IPS-18a (cell line): ENCODE data around the gene MYBPC3.
"Not testable (repeated sequence)": the region's sequence is repeated elsewhere in the genome, so short reads cannot be mapped to it uniquely, and the experiment has no call there.

Experiments
- H3K27ac ChIP-seq: one replicate; pipeline ENCODE4 v1.5.1; 2013; ENCODE audit warnings: low read length
- H3K27me3 ChIP-seq: one replicate; pipeline ENCODE4 v1.6.1; 2013; ENCODE audit warnings: mild to moderate bottlenecking, low read length; ENCODE audit not compliant: control insufficient read depth, insufficient read depth
- H3K36me3 ChIP-seq: one replicate; pipeline ENCODE4 v1.6.1; 2013; ENCODE audit warnings: low read depth, low read length; ENCODE audit not compliant: control insufficient read depth
- H3K4me1 ChIP-seq: one replicate; pipeline ENCODE4 v1.6.1; 2013; ENCODE audit warnings: low read depth, low read length; ENCODE audit not compliant: control insufficient read depth
- H3K4me3 ChIP-seq: one replicate; pipeline ENCODE4 v1.5.1; 2013; ENCODE audit warnings: low read length
- H3K9ac ChIP-seq: one replicate; pipeline ENCODE4 v1.6.1; 2013; ENCODE audit warnings: mild to moderate bottlenecking, low read length, moderate library complexity
- H3K9me3 ChIP-seq: one replicate; pipeline ENCODE4 v1.6.1; 2013; ENCODE audit warnings: low read depth, low read length; ENCODE audit not compliant: control insufficient read depth

The MYBPC3 gene

GRCh38 chr11:47324520-47324919 is 28.0 kb downstream of the MYBPC3 start:
- peaks cover 24% of the 10 kb centered on the region for H3K36me3 ChIP-seq

DNA sequence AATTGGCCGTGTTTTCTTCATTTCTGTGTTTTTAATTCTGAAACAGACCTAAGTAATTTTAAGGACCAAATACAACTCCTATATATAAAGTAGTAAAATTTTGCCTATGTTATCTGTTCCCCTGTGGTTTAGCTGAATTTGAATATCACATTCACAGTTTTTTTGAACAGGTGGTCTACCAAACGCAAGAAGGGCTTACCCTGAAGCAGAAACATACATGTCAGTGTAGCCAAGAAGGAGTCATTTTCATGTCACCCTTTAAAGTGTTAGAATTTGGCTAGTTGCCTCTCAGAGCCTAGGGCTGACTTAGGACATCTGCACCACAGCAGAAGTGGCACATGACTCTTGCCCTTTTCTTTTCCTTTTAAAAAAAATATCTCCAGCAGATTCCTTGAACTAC is 34.3 kb downstream of the MYBPC3 start:
- H3K9me3 ChIP-seq = no peaks in the 10 kb centered on the region
- H3K27me3 ChIP-seq = no peaks in the 10 kb centered on the region
- H3K9ac ChIP-seq = no peak overlapping the region
- no peak overlapping the region for H3K27ac ChIP-seq
- peaks cover 28% of the 10 kb centered on the region for H3K36me3 ChIP-seq
- H3K4me3 ChIP-seq = no peak overlapping the region
- no peaks in the 10 kb centered on the region for H3K4me1 ChIP-seq

More at GRCh38 chr11:47324520-47324919, 28.0 kb downstream of the MYBPC3 start:
- Histone ChIP-seq H3K27ac (no peak overlapping the region), H3K4me1 (no peaks in the 10 kb centered on the region), H3K9me3 (no peaks in the 10 kb centered on the region), H3K27me3 (no peaks in the 10 kb centered on the region), H3K9ac (no peak overlapping the region), H3K4me3 (no peak overlapping the region)

- Histone ChIP-seq H3K27ac (no peak overlapping the region), H3K9me3 (no peaks in the 10 kb centered on the region), H3K4me3 (no peak overlapping the region), H3K4me1 (no peaks in the 10 kb centered on the region), H3K27me3 (no peaks in the 10 kb centered on the region), H3K9ac (no peak overlapping the region), H3K36me3 (peaks cover 31% of the 10 kb centered on the region)
Observed at GRCh38 chr11:47317064-47317828, 35.3 kb downstream of the MYBPC3 start.

- not testable (repeated sequence) for H3K4me3 ChIP-seq
- H3K36me3 ChIP-seq = peaks cover 30% of the 10 kb centered on the region
Observed at GRCh38 chr11:47316501-47316900, 36.0 kb downstream of the MYBPC3 start.

DNA sequence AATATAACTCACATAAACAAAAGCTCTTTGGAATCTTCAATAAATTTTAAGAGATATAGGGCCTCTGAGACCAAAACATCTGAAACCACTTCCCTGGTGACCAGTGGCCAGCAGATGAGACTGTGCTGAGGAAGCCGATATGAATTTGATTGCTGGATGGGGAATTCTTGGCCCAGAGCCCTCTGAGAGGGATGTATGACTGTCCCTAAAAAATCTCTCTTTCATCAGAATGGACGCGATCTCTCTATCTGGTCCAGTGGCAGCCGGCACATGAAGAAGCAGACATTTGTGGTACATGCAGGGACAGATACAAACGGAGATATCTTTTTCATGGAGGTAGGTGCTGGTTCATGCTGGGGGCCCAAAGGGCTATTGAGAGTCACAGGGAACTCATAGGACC is 37.5 kb downstream of the MYBPC3 start:
- no peaks in the 10 kb centered on the region for H3K4me1 ChIP-seq
- no peak overlapping the region for H3K27ac ChIP-seq
- H3K36me3 ChIP-seq = peaks cover 35% of the 10 kb centered on the region
- no peaks in the 10 kb centered on the region for H3K27me3 ChIP-seq
- no peaks in the 10 kb centered on the region for H3K9me3 ChIP-seq
- H3K9ac ChIP-seq = no peak overlapping the region
- H3K4me3 ChIP-seq = no peak overlapping the region

More at GRCh38 chr11:47316501-47316900, 36.0 kb downstream of the MYBPC3 start:
- H3K9ac ChIP-seq, H3K4me1 ChIP-seq, H3K27me3 ChIP-seq, H3K27ac ChIP-seq, H3K9me3 ChIP-seq: not testable (repeated sequence)

DNA sequence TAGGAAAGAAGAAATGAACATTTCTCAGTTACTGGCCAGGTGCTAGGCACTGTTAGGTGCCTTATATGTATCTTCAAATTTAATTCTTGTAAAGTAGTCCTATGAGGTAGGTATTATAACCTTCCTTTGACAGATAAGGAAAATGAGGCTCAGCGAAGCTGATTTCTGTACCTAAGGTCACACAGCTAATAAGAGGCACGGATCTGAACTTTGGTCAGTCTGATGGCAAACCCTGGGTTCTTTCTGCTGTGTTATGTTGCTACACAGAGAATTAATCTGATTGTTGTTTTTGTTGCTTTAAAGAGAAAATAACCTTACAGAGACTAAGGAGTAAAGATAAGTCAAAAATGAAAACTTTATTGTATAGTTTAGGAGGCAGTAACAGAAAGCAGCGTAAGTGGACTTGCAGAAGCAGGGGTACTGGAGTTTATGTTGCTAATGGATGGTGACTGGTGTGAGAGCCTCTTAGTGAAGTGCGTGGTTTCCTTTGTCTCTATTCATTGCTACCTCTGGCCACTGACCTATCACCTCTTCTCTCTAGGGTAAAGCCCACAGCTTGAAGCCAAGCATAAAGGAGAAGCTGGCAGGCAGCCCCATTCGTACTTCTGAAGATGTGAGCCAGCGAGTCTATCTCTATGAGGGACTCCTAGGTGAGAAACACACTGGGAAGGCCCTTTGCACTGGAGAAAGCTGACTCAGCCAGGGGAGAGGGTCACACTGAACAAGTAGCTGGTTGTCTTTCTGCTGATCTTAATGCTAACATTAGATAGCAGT is 44.3 kb downstream of the MYBPC3 start:
- peaks cover 37% of the 10 kb centered on the region for H3K36me3 ChIP-seq
- H3K27me3 ChIP-seq = no peaks in the 10 kb centered on the region
- no peak overlapping the region for H3K4me3 ChIP-seq
- H3K9ac ChIP-seq = no peak overlapping the region
- H3K4me1 ChIP-seq = no peaks in the 10 kb centered on the region
- H3K9me3 ChIP-seq = no peaks in the 10 kb centered on the region
- no peak overlapping the region for H3K27ac ChIP-seq

DNA sequence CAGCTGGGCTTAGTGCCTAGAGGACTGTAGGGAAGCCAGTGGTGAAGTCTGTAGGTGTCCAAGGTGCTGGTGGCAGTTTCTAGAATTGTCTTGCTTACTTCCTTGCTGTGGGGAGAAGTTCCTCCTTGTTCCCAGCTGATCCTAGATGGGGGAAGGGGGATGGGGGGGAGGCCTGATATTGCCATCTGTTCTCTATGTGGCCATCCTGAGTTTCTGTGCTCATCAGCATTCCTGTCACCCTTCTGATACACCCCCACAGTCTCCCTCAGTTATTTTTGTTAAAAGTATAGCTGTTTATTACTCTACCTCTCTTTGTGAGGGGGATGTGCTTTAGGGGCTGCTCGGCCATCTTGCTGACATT is 46.0 kb downstream of the MYBPC3 start:
- Histone ChIP-seq H3K9ac (no peak overlapping the region), H3K36me3 (peaks cover 36% of the 10 kb centered on the region), H3K27ac (no peak overlapping the region), H3K4me3 (no peak overlapping the region), H3K9me3 (no peaks in the 10 kb centered on the region), H3K27me3 (no peaks in the 10 kb centered on the region), H3K4me1 (no peaks in the 10 kb centered on the region)

GRCh38 chr11:47305734-47306483 is 46.6 kb downstream of the MYBPC3 start:
- Histone ChIP-seq H3K4me3 (no peak overlapping the region), H3K4me1 (no peaks in the 10 kb centered on the region), H3K36me3 (peaks cover 30% of the 10 kb centered on the region), H3K27me3 (no peaks in the 10 kb centered on the region), H3K27ac (no peak overlapping the region), H3K9ac (no peak overlapping the region), H3K9me3 (no peaks in the 10 kb centered on the region)

- Histone ChIP-seq H3K36me3 (peaks cover 30% of the 10 kb centered on the region), H3K4me3 (no peak overlapping the region), H3K9me3 (no peaks in the 10 kb centered on the region), H3K9ac (no peak overlapping the region), H3K27me3 (no peaks in the 10 kb centered on the region), H3K27ac (no peak overlapping the region), H3K4me1 (no peaks in the 10 kb centered on the region)
Observed at GRCh38 chr11:47302853-47303252, 49.6 kb downstream of the MYBPC3 start.

DNA sequence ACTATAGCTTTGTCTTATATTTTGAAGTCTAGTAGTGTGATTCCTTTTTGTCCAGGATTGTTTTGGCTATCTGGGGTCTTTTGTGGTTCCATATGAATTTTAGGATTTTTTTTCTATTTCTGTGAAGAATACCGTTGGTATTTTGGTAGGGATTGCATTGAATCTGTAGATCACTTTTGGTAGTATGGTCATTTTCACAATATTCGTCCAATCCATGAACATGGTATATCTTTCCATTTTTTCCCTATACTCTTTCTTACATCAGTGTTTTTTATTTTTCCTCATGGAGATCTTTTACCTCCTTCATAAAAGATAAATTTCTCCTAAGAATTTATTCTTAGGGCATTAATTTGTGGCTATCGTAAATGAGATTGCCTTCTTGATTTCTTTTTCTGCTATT is 53.4 kb downstream of the MYBPC3 start:
- H3K27me3 ChIP-seq = no peaks in the 10 kb centered on the region
- no peak overlapping the region for H3K4me3 ChIP-seq
- no peak overlapping the region for H3K9ac ChIP-seq
- H3K36me3 ChIP-seq = peaks cover 48% of the 10 kb centered on the region
- H3K4me1 ChIP-seq = no peaks in the 10 kb centered on the region
- no peaks in the 10 kb centered on the region for H3K9me3 ChIP-seq
- H3K27ac ChIP-seq = no peak overlapping the region

DNA sequence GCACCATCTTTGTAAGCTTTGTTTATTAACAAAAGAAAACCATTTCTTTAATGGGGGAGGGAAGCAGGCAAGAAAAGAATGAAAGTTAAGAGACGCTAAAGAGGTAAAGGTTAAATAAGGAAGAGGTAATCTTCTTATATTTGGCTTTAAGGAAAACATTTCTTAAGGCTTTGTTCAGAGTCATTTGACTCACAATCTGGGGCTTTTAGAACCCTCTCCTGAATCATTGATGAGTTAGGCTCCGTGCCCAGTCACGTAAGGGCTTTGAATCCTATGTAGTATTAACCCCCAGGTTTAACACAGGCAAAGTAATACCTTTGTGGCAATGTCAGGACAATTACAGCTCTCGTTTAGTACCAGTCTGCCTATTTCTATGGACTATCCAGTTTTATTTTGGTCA is 56.5 kb downstream of the MYBPC3 start:
- Histone ChIP-seq H3K4me3 (no peak overlapping the region), H3K9me3 (no peaks in the 10 kb centered on the region), H3K36me3 (peaks cover 57% of the 10 kb centered on the region), H3K27me3 (no peaks in the 10 kb centered on the region), H3K27ac (no peak overlapping the region), H3K4me1 (no peaks in the 10 kb centered on the region), H3K9ac (no peak overlapping the region)
